HG02840 (cell line): ENCODE results near the gene PRKN.

Experiments used
- ATAC-seq: cut with Tn5 transposase; IDR thresholded peaks from one replicate; pipeline ENCODE4 v1.9.1; 2021; ENCODE audit warnings: mild to moderate bottlenecking, moderate library complexity, moderate number of reproducible peaks; ENCODE audit not compliant: unreplicated experiment, low FRiP score

The PRKN gene

GRCh38 chr6:162262466-162263196, 464.9 kb downstream of the PRKN start:
- ATAC-seq: no peak

DNA sequence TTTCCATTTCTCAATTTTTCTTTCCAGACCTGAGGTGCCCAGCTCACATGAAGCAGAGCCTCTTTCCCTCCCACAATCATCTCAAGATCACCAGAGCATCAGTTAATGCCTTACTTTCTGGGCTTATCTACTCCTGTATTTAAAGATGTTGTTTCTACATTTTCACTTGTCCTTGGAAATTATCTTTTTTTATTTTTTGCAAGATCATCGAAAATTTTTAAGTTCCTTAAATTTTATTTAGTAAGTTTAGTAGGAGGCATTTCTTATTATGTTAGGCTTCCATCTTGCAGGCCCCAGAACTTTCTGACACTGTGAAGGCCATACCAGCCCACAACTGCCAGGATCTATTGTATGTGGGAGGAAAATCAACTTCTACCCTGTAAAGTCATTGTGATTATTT, 466.0 kb downstream of the PRKN start:
- ATAC-seq: no peak

GRCh38 chr6:162260027-162260426, 467.5 kb downstream of the PRKN start:
- ATAC-seq: no peak

- no peak for ATAC-seq
Observed at GRCh38 chr6:162258647-162259046, 468.9 kb downstream of the PRKN start.

DNA sequence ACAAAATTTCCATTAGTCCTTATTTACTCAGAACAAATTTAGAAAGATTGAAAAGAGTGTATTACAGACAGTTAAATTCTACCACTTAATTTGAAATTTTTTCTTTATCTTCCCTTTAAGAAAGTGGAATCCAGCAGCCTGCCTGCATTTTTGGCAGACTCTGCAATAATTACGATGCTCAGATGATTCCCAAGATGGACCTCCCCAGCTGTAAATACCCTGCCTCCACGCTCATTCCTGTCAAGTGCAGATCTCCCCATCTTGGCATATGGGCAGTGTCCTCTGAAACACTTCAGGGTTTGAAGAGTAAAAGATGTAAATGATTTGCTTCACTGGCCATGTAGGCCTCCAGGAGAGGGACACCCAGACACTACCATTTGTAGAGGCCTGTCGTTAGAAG, 471.2 kb downstream of the PRKN start:
- no peak for ATAC-seq

GRCh38 chr6:162251257-162251656, 476.3 kb downstream of the PRKN start:
- ATAC-seq: no peak

GRCh38 chr6:162249907-162250642, 477.5 kb downstream of the PRKN start:
- ATAC-seq: no peak

- no peak for ATAC-seq
Observed at GRCh38 chr6:162245830-162246420, 481.6 kb downstream of the PRKN start.

DNA sequence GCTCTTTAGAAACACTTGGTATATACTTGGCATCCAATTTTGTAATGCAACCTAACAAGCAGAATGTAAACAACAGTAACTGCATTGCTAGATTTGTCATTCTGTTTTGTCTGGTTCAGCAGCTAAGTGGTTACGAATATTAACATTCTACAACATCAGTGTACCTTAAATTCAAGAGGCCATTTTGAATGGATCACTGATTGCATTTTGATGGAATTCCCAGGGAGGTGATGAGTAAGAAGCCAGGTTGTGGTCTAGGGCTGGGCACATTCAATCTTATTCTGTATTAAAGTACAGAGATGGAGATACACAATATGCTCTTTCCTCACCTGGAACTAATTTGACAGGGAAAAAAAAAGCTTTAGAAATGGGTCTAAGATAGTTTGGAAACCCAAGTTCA, 483.5 kb downstream of the PRKN start:
- ATAC-seq: no peak

DNA sequence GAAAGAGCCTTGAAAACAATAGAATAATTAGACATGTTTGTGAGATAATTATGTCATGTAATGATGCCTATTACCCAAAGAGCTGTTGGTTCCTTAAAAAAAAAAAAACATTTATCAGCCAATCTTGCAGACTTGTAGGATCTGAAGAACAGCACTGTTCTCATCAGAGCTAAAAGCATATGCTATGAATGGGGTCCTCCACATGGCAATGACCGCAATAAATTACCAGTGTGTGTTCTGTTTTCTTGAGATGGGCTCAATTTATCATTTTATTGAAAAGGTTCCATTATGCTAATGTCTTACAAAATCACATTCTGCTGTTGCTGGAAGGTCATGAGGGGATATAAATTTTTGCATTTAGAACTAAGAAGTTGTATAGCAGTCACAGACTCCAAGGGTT, 484.7 kb downstream of the PRKN start:
- ATAC-seq: no peak

DNA sequence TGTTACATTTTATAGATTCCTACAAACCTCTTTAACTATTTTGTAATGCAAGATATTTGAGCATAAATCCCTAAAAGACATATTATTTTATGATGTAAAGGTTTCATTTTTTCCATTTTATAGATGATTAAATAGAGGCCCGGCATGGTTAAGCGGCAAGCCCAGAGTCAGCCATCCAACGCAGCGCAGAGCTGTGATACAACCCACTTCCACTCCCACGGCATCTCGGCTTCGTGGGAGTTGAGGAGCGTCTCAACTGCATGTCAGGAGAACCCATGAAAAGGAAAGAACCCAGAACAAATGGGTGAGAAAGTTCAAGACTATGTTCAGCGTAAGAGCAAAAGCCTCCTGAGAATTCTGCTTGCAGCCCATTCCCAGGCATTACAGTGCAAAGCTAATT, 488.2 kb downstream of the PRKN start:
- ATAC-seq: no peak

DNA sequence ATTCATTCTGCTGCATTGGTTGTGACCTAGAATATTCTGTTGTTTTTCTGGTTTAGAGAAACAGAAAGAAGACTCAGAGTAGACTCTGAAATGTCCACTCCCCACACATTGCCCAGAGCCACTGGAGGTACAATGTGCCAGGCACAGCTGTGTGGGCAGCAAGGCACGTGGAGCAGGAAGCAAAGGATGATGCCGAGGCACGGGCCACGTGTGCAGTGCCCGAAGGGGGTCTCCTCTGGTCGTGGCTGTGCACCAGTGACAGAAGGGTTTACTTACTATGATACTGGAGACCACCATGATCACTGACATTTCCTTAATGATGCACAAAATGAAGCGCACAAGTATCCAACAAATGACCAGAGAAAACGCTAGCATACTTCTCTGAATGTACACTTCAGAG, 488.9 kb downstream of the PRKN start:
- no peak for ATAC-seq

DNA sequence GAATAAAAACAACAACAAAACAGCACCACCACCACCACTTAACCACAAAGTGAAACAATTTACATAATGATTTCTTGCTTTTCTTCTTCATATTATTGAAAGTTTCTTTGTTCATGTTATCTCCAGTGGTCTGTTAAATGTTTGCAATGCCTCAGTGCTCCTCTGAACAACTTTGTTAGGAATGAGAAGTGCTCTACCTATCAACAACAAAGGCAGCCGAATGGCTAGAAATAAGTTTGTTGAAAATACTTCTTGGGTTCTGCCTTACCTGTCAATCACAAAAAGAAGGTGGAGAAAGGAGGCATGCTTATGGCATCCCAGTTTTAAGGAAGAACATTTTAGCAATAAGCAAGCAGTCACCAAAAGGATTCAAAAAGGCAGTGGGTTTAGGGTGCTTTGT, 490.2 kb downstream of the PRKN start:
- ATAC-seq: no peak

DNA sequence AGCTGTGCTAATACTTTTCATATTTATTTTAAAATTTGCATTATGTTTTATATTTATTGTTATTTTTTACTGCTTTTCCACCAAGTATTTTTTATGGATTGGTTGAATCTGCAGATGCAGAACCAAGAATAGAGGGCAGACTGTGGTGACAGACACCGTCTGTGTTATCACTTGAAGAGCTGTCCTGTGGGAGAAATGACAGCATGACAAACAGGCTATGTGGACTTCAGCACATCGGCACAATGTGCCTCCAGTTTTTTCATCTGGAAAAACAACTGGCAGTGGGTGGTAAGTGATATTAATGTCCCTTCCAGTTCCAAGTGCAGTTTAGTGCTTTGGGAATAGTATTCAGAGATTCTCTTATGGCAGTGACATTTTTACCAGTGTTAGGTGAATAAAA, 492.9 kb downstream of the PRKN start:
- ATAC-seq: no peak

DNA sequence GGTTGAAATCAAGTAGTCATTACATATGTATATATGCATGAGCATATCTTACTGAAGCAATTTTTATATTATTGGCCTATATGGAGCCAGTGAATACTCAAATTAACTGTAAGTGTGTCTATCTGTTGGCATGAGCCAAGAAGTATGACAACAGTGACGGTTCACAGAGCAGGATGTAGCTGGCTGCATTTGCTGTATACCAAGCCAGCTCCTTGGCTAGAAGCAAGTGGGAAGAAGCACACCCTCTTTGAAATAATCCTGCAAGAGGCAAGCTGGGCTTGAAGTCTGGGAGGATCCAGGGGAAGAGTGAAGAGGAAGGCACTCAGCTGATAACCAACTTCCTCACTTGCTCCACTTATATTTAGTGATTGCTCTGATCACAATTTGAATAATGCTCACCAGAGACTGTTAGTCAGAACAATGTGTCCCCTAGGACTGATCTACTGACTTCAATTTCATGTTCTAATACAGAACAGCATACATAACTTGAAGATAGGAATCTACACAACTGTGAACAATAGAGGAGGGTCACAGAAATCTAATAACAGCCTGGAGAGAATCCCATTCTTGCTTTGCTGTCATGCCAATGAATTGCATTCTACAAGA, 497.3 kb downstream of the PRKN start:
- no peak for ATAC-seq

GRCh38 chr6:162229093-162229492, 498.5 kb downstream of the PRKN start:
- ATAC-seq: no peak

DNA sequence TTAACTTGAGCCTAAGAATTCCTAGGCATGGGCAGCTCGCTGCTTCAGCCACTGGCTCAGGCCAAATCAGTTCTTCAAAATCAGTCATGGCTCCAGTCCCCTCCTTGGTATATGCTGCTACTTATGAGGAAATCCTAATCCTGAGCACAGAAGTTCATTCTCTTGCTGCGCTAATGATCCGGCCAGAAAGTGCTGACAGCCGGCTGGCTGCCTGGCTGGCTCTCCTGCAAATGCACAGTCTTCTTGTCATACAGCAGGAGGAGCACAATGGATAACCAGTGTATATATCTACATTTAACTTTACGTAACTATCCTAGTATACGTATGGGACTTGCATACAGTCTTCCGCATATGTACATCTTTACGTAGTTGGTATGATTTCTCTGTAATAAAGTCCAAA, 500.8 kb downstream of the PRKN start:
- no peak for ATAC-seq

DNA sequence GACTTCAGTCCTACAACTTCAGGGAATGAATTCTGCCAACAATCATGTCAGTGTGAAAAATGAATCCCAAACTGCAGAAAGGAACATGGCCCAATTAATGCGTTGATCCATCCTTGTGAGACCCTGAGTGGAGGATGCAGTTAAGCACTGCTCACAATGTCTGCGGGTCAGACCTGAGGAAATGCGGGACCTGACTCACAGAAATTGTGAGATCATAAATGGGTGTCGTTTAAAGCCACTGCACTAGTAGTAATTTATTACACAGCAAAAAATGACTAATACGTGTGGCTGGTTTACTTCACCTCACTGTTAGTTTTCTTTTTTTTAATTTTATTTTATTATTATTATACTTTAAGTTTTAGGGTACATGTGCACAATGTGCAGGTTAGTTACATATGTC, 505.0 kb downstream of the PRKN start:
- no peak for ATAC-seq

DNA sequence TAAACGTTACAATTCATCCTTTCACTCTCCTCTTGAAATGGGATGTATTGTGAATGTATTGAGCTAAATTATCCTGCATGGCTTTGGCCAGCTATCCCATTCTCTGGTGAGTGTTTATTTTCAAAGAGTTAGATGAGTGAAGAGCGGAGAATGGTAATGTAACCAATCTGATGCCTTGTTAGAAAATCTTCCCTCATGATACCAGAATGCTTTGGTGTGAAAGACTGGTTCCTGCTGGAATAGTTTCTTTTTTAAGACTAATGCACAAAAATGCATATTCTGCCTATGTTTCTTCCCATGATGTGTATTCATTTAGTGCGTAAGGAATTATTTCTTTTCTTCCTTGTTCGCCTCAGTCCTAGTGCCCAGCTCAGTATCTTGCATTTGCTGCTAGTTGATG, 506.7 kb downstream of the PRKN start:
- no peak for ATAC-seq

DNA sequence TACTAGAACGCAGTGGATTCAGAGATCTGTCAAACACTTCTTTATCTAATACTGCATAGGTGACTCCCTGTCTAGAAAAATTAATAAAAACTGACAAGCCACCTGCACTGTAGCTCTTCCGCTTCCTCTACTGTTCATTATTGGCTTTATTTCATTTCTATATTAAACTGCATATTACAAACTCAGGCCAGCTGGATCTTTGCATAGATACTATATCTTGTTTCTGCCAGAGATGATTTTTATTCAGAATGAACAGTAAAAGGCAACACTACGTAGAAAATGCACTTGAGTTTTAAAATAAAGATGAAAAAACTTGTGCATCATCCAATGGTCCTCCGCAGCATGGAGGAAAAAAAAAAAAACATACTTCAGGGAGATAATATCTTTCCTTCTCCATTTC, 508.3 kb downstream of the PRKN start:
- ATAC-seq: no peak

DNA sequence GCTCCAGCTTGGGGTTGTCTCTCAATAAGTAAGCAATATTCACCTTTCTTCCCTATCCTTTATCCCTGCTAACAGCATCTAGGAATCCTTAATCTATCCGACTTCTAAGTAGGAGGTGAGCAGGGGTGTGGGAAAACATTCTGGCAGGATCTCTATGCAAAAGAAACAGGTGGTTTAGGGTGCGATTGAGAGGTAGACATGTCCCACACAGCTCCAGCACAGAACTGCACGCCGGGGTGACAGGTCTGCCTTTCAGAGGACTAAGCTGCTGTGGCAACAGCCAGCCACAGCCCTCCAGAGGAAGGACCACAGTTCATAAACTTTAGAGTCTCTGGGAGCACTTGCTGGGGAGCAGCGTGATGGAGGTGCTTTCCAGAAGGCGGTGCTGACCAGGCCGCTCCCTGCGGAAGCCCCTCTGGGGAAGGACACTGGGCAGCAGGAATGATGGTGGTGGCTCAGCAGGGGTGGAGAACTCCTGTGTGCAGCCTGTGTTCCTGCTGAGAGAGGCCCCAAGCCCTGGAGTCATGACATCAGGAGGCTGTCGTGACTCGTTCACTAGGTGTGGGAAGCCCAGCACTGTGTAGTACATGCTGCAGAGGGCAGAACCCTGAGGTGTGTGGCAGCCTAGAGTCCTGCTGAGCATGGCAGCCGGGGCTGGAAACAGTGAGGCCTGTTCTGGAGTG, 509.6 kb downstream of the PRKN start:
- no peak for ATAC-seq
